ENCODE measurements around the gene POC5. TPM values are rescaled to one million over a fixed set of nuclear protein-coding genes. Genes with fewer than 3 reads are reported as not detected.

Gene POC5
- total and polyA plus RNA-seq, 2 of the 4 experiments (the other 2 are of a cell fraction): 6.6 to 12.9 TPM

DNA sequence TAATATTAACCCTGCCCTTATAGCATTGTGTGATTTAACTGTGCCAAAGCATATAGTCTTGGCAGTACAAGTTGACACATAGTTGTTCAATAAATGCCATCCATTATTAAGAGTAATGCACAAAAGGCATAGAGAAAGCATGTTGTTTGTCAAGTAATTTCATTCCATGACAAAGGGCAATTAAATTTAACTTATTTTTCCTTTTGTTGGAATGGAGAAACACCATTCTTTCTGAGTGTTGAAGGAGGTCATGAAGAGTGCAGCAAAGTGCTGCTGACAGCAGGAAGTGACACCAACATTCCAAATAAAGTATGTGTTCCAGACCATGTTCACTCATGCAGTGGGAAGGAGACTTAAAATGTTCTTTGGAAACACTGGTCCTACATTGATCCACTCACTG is 76.8 kb downstream of the POC5 start:
- intact Hi-C loops (cut with micrococcal nuclease) (no loop called here), in situ Hi-C loops (cut with MboI; ENCODE audit: low sequenced_read_pairs) (no loop called here), dilution Hi-C loops (cut with HindIII; ENCODE audit: low sequenced_read_pairs, unreplicated experiment) (no loop called here)
- H3K56ac ChIP-seq (ENCODE audit: extremely low read depth, insufficient read depth, low read length): no peak overlapping the region
- DNase-seq (peak; percentile 78), ATAC-seq (ENCODE audit: low read depth) (peak; percentile 88)
- no peaks in the 10 kb centered on the region for H3K4me1 ChIP-seq (ENCODE audit: control insufficient read depth, insufficient read depth, low read length)
- H3K4me3 ChIP-seq (ENCODE audit: insufficient read depth, low read depth, low read length): no peak overlapping the region
- CTCF ChIA-PET: no interaction called here
- H3K27me3 ChIP-seq (ENCODE audit: control insufficient read depth, insufficient read depth, low read length): no peaks in the 10 kb centered on the region
- H3K27ac ChIP-seq (ENCODE audit: insufficient read depth, low read length): no peak overlapping the region
- H2BK120ac ChIP-seq (ENCODE audit: low read depth, low read length): peak overlapping the region; percentile 57
- TF ChIP-seq CEBPB (IDR thresholded peaks at IDR 0.05; ENCODE audit: low read depth, low read length) (0 out of 2 replicates have a peak, but pooled peaks have one; percentile 0), MAZ (IDR thresholded peaks at IDR 0.05; ENCODE audit: borderline replicate concordance, low read depth, low read length) (no peak)
- TF ChIP-seq, protein P1, sequence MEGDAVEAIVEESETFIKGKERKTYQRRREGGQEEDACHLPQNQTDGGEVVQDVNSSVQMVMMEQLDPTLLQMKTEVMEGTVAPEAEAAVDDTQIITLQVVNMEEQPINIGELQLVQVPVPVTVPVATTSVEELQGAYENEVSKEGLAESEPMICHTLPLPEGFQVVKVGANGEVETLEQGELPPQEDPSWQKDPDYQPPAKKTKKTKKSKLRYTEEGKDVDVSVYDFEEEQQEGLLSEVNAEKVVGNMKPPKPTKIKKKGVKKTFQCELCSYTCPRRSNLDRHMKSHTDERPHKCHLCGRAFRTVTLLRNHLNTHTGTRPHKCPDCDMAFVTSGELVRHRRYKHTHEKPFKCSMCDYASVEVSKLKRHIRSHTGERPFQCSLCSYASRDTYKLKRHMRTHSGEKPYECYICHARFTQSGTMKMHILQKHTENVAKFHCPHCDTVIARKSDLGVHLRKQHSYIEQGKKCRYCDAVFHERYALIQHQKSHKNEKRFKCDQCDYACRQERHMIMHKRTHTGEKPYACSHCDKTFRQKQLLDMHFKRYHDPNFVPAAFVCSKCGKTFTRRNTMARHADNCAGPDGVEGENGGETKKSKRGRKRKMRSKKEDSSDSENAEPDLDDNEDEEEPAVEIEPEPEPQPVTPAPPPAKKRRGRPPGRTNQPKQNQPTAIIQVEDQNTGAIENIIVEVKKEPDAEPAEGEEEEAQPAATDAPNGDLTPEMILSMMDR (conservative IDR thresholded peaks at IDR 0.05; ENCODE audit: low read depth, low read length): no peak
- peak overlapping the region; percentile 14; the same call in 1 of the 2 replicates for H3K14ac ChIP-seq (replicated peaks; ENCODE audit: low read depth, low read length)
- no peak overlapping the region for H3K9ac ChIP-seq (ENCODE audit: low read depth, low read length)
- H4K8ac ChIP-seq (ENCODE audit: low read depth in 2 of 2, low read length in 2 of 2): peak overlapping the region in 1 of 2 experiments; percentile 19; a peak in 1 of 4 replicates
- no peak overlapping the region for H4K91ac ChIP-seq (ENCODE audit: insufficient read depth, low read depth, low read length)
- no peak overlapping the region for H2AFZ ChIP-seq (replicated peaks; ENCODE audit: low read length, poor library complexity)
- H4K5ac ChIP-seq (ENCODE audit: low read depth, low read length): no peak overlapping the region
- no peak overlapping the region for H2BK15ac ChIP-seq (ENCODE audit: low read depth, low read length)
- H3K9me1 ChIP-seq (ENCODE audit: insufficient read depth, low read length): no peaks in the 10 kb centered on the region
- H3K36me3 ChIP-seq (ENCODE audit: control insufficient read depth, insufficient read depth, low read length): no peaks in the 10 kb centered on the region
- H3K79me1 ChIP-seq (ENCODE audit: low read depth in 1 of 2, low read length in 2 of 2): no peaks in the 10 kb centered on the region; a peak in 1 of 4 replicates
- peak overlapping the region; percentile 60 for H3K4ac ChIP-seq (ENCODE audit: low read depth, low read length)
- peak overlapping the region; percentile 70 for H2BK5ac ChIP-seq (ENCODE audit: low read depth, low read length, poor library complexity, severe bottlenecking)
- H3K4me2 ChIP-seq (ENCODE audit: low read depth, low read length): no peak overlapping the region
- H3K9me3 ChIP-seq (ENCODE audit: control insufficient read depth, insufficient read depth, low read length): no peaks in the 10 kb centered on the region
- no peak overlapping the region for H2AK9ac ChIP-seq (replicated peaks; ENCODE audit: low read depth, low read length, poor library complexity)
- H4K20me1 ChIP-seq (ENCODE audit: insufficient read depth, low read length): no peaks in the 10 kb centered on the region
- H2AK5ac ChIP-seq (ENCODE audit: low read depth, low read length): no peak overlapping the region
- no peak overlapping the region for H2BK20ac ChIP-seq (ENCODE audit: low read depth, low read length)
- BruUV-seq (replicated peaks): no TSS peak
- POLR2A ChIA-PET (ENCODE audit: unreplicated experiment): no interaction called here
- H3K23ac ChIP-seq (ENCODE audit: low read depth, low read length): peak overlapping the region; percentile 33
- no peak overlapping the region for H3K18ac ChIP-seq (ENCODE audit: low read depth, low read length)

Measured in IMR-90 (cell line).